Left hindlimb (tissue), 1 donor: ENCODE results near the gene RBM7.

Experiments
- DNase-seq: peaks from one replicate; pipeline ENCODE4 v3.0.0-alpha.2; 2018

The RBM7 gene

DNA sequence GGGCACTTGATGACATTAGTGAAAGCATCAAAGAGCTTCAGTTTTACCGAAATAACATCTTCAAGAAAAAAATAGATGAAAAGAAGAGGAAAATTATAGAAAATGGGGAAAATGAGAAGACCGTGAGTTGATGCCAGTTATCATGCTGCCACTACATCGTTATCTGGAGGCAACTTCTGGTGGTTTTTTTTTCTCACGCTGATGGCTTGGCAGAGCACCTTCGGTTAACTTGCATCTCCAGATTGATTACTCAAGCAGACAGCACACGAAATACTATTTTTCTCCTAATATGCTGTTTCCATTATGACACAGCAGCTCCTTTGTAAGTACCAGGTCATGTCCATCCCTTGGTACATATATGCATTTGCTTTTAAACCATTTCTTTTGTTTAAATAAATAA lies 49.4 kb downstream of the RBM7 start:
- DNase-seq: no peak

DNA sequence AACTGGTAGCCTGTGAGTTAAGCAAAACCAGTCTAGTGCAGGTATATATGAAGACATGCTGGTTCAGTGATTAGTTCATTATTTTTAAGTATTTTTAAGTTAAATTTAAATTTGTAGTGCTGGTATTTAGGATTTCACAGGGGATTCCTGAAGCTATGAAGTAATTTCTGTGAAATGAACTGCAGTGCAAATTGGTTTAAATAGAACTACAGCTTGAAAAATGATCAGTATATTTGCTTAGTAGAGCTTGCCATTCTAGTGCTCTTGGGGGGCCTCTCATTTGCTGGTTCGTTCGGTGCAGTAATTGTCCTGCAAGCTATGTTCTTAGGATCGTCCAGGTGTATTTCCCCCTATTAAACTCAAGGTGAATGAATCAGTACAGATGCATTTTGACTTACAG lies 51.9 kb downstream of the RBM7 start:
- no peak for DNase-seq
